Measurements from ENCODE around the gene KLHL1. TPM values are rescaled to one million over a fixed set of nuclear protein-coding genes. Genes with fewer than 3 reads are reported as not detected.

Gene KLHL1
- total RNA-seq, 3 donors from 2014 or later = not detected

GRCh38 chr13:69828527-69828926 is 279.7 kb downstream of the KLHL1 start:
- Histone ChIP-seq H3K4me1 (no peaks in the 10 kb centered on the region), H3K27me3 (no peaks in the 10 kb centered on the region), H3K36me3 (no peaks in the 10 kb centered on the region), H3K4me3 (no peak overlapping the region), H3K9me3 (no peaks in the 10 kb centered on the region), H3K27ac (no peak overlapping the region)
- no peak for TF ChIP-seq POLR2A (IDR thresholded peaks at IDR 0.05)
- no peak for TF ChIP-seq POLR2AphosphoS5 (IDR thresholded peaks at IDR 0.05)
- TF ChIP-seq, protein P1, sequence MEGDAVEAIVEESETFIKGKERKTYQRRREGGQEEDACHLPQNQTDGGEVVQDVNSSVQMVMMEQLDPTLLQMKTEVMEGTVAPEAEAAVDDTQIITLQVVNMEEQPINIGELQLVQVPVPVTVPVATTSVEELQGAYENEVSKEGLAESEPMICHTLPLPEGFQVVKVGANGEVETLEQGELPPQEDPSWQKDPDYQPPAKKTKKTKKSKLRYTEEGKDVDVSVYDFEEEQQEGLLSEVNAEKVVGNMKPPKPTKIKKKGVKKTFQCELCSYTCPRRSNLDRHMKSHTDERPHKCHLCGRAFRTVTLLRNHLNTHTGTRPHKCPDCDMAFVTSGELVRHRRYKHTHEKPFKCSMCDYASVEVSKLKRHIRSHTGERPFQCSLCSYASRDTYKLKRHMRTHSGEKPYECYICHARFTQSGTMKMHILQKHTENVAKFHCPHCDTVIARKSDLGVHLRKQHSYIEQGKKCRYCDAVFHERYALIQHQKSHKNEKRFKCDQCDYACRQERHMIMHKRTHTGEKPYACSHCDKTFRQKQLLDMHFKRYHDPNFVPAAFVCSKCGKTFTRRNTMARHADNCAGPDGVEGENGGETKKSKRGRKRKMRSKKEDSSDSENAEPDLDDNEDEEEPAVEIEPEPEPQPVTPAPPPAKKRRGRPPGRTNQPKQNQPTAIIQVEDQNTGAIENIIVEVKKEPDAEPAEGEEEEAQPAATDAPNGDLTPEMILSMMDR (IDR thresholded peaks at IDR 0.05) = no peak
- DNase-seq (ENCODE audit: low spot score in 2 of 2) = no peak
- intact Hi-C loops (cut with DNase I; ENCODE audit: low total_unique reads) = no loop called here

GRCh38 chr13:69820180-69820579 is 288.1 kb downstream of the KLHL1 start:
- H3K4me1 ChIP-seq = no peaks in the 10 kb centered on the region
- no peak for DNase-seq (ENCODE audit: low spot score in 2 of 2)
- no peaks in the 10 kb centered on the region for H3K9me3 ChIP-seq
- TF ChIP-seq POLR2AphosphoS5 (IDR thresholded peaks at IDR 0.05) = no peak
- TF ChIP-seq, protein P1 (IDR thresholded peaks at IDR 0.05) = no peak
- TF ChIP-seq POLR2A (IDR thresholded peaks at IDR 0.05) = no peak
- H3K36me3 ChIP-seq = no peaks in the 10 kb centered on the region
- no peak overlapping the region for H3K4me3 ChIP-seq
- no peaks in the 10 kb centered on the region for H3K27me3 ChIP-seq
- intact Hi-C loops (cut with DNase I; ENCODE audit: low total_unique reads) = no loop called here
- no peak overlapping the region for H3K27ac ChIP-seq

DNA sequence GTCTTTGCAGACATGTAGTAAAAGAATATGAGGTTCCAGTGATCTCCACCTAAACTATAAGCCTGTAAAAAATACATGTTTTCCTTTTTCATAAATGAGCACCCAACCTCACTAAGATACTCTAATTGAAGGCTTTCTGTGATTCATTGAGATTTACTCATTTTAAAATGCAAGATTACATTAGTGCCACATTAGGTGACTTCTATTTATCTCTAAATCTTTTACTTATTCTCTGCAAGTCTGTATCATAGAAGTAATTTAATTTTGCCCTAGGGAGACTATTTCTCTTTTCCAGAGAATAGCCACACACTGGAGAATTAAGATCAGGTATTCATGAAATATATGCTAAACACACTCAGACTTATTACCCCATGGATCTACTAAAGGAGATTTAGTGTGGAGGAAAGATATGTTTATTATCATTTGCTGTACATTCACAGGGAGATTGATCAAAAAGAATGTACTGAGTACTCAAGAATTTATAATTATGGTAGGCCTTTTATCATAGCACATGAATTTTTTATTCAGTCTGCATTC is 290.9 kb downstream of the KLHL1 start:
- intact Hi-C loops (cut with DNase I; ENCODE audit: low total_unique reads) = no loop called here
- TF ChIP-seq POLR2A (IDR thresholded peaks at IDR 0.05) = no peak
- TF ChIP-seq, protein P1 (IDR thresholded peaks at IDR 0.05) = no peak
- no peak for TF ChIP-seq POLR2AphosphoS5 (IDR thresholded peaks at IDR 0.05)
- no peak overlapping the region for H3K27ac ChIP-seq
- no peaks in the 10 kb centered on the region for H3K9me3 ChIP-seq
- no peak for DNase-seq (ENCODE audit: low spot score in 2 of 2)
- no peaks in the 10 kb centered on the region for H3K36me3 ChIP-seq
- H3K4me1 ChIP-seq = no peaks in the 10 kb centered on the region
- no peaks in the 10 kb centered on the region for H3K27me3 ChIP-seq
- H3K4me3 ChIP-seq = no peak overlapping the region

DNA sequence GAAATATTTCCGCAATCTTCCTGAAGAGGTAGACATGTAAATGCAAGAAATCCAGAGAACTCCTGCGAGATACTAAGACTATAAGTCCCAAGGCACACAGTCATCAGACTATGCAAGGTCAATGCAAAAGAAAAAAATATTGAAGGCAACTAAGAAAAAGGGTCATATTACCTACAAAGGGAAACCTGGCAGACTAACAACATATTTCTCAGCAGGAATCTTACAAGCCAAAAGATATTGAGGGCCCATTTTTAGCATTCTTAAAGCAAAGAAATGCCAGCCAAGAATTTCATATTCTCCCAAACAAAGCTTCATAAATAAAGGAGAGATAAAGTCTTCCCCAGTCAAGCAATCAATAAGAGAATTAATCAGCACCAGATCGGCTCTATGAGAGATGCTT is 299.1 kb downstream of the KLHL1 start:
- H3K4me3 ChIP-seq = no peak overlapping the region
- no peaks in the 10 kb centered on the region for H3K36me3 ChIP-seq
- no peaks in the 10 kb centered on the region for H3K27me3 ChIP-seq
- no peaks in the 10 kb centered on the region for H3K9me3 ChIP-seq
- no peak overlapping the region for H3K27ac ChIP-seq
- no peak for TF ChIP-seq POLR2A (IDR thresholded peaks at IDR 0.05)
- no peak for TF ChIP-seq POLR2AphosphoS5 (IDR thresholded peaks at IDR 0.05)
- TF ChIP-seq, protein P1 (IDR thresholded peaks at IDR 0.05) = no peak
- H3K4me1 ChIP-seq = no peaks in the 10 kb centered on the region
- no peak for DNase-seq (ENCODE audit: low spot score in 2 of 2)
- intact Hi-C loops (cut with DNase I; ENCODE audit: low total_unique reads) = no loop called here

DNA sequence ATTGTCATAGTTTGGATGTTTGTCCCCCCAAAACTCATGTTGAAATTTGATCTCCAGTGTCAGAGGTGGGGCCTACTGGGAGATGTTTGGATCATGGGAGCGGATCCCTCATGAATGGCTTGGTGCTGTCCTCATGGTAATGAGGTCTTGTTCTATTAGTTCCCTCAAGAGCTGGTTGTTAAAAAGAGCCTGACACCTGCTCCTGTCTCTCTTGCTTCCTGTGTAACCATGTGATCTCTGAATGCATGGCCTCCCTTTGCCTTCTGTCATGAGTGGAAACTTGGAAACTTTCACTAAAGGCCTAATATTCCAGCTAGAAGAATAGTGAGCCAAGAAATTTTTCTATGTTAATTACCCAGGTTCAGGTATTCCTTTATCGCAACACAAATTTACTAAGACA is 312.0 kb downstream of the KLHL1 start:
- no peak overlapping the region for H3K27ac ChIP-seq
- DNase-seq (ENCODE audit: low spot score in 2 of 2) = no peak
- H3K4me1 ChIP-seq = no peaks in the 10 kb centered on the region
- no peak for TF ChIP-seq POLR2A (IDR thresholded peaks at IDR 0.05)
- TF ChIP-seq, protein P1 (IDR thresholded peaks at IDR 0.05) = no peak
- TF ChIP-seq POLR2AphosphoS5 (IDR thresholded peaks at IDR 0.05) = no peak
- no peaks in the 10 kb centered on the region for H3K27me3 ChIP-seq
- H3K36me3 ChIP-seq = no peaks in the 10 kb centered on the region
- no peak overlapping the region for H3K4me3 ChIP-seq
- no peaks in the 10 kb centered on the region for H3K9me3 ChIP-seq
- intact Hi-C loops (cut with DNase I; ENCODE audit: low total_unique reads) = no loop called here
